SHP77 treated with DMSO at 0.1 percent for 48 hours (cell line): ENCODE measurements around the gene KCNJ4.
A peak's percentile ranks its signal among the peaks of the same experiment; 100 is the strongest.

Source experiments
- DNase-seq: peaks from one replicate; lab custom pipeline; 2025; lab: John Stamatoyannopoulos, UW

Gene KCNJ4

DNA sequence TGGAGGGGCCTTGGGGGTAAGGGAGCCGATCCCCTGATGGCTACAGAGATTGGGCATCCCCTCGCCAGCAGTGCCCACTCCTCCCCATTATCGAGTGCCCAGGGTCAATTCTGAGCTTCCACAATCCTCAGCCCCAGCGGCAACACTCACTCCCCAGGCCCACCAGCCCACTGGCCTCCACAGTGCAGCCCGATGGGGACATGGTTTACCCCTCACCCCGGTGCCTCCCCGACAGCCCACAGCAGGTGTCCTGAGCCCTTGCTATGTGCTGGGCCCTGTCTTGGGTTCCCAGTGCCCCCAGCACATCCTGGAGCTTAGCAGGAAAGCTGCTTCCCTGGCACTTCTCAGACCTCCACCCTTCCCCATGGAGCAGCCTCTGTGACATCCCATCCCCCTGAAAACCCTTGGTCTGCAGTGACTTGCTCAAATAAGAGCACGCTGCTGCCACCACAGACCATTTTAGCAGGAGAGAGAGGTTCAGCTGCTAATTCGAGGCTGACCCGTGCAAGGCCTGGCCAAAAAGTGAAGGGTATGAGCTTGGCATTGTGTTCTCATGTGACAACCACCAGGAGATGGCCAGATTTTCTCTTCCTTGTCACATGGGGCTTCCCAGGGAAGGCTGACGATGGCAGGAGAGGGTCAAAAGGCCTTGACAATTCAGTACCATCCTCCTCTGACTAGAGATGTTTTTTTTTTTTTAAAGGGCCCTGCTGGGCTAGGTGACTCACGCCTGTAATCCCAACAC is 23.6 kb downstream of the KCNJ4 start:
- DNase-seq: no peak

DNA sequence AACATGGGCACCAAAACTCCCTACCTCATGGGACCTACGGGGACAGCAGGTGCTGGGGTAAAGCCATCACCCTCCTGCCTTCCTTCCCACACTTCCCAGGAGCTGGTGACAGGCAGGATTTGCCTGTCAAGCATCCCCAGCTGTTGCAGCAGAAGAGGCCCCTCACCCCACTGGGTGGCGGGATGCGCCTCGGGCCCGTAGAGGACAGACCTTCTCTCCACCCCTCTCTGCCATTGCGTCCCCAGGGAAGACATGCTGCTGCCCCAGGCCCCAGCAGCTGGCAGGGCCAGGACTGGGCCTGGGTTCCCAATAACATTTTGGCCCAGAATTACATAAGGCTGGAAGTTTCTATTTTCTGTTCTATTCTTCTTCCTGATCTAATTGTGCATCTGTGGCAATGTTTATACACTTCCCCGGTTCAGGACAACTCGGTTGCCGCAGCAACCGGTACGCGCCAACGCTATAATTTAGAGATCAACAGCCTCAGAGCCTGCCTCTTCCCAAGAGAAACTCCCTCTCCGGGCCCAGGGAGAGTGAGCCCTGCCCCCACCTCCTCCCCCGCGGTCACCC is 25.4 kb downstream of the KCNJ4 start:
- DNase-seq: no peak

DNA sequence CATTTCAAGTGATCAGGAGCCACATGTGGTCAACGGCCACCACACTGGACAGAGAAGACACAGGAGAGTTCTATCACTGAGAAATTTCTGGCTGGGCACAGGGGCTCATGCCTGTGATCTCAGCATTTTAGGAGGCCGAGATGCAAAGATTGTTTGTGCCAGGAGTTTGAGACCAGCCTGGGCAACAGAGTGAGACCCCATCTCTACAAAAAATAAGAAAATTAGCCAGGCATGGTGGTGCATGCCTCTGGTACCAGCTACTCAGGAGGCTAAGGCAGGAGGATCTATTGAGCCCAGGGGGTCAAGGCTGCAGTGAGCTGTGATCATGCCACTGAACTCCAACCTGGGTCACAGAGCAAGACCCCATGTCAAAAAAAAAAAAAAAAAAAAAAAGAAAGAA is 26.3 kb downstream of the KCNJ4 start:
- DNase-seq: no peak

DNA sequence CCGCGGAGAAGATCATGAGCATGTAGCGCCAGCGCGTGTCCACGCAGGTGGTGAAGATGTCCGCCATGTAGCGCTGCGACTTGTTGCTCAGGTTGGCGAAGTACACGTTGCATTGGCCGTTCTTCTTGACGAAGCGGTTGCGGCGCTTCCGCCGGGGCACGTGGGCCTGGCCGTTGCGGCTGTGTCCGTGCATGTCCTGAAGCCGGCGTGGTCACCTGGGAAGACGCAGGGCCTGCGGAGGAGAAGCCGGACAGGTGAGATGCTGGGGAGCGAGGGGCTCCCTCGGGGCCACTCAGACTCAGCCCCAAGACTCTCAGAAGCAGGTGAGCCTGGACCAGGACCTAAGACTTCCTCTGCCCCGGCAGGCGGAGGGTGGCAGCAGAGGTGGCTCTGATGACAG is 27.1 kb downstream of the KCNJ4 start:
- DNase-seq: no peak

DNA sequence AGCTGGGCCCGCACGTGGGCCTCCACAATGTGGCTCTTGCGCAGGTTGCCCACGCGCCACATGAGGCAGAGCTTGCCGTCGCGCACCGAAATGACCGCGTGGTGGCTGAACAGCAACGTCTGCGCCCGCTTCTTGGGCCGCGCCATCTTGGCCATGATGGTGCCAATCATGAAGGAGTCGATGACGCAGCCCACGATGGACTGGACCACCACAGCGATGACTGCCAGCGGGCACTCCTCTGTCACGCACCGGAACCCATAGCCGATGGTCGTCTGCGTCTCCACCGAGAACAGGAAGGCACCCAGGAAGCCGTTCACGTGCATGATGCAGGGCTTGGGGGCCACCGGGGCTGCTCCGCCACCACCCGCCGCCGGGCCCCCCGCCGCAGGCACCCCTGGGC is 27.5 kb downstream of the KCNJ4 start:
- DNase-seq: no peak

DNA sequence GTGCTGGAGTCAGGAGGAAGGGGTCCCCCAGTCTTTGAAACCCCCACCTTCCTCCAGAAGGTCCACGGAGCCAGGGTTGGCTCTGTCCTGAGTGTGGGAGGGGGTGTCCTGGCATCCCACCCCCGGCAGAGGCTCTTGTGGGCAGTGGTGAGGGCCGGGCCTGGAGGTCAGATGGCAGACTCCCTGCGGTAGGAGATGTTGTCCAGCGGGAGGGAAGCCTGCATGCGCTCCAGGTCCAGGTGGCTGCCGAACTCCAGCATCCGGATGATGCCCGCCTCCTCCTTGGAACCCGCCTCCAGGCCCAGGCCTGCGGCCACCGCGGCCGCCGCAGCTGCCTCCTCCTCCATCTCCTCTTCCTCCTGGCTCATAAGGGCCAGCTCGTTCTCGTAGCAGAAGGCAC is 28.4 kb downstream of the KCNJ4 start:
- DNase-seq: no peak

DNA sequence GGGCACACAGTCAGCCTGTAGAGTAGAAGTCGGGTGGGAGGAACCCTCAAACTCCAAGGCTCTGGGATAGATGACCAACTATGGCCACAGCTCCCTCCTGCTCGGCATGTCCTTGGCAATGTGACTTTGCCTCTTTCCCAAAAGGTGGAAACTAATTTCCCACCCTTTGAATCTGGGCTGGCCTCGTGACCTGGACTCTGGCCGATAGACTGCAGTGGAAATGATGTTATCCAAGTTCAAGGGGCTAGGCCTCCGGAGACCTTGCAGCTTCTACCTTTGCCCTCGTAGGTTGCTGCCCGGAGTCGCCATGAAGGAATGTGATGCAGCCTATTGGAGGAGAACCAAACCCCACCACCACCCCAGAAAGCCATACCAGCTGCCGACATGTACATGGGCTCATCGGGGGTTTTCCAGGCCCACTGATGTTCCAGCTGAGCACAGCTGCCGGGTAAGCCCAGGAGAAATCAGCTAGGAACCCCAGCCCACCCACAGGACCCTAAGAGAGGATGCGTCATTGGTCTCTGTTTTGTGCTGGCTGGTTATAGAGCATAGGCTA is 30.4 kb downstream of the KCNJ4 start:
- no peak for DNase-seq

DNA sequence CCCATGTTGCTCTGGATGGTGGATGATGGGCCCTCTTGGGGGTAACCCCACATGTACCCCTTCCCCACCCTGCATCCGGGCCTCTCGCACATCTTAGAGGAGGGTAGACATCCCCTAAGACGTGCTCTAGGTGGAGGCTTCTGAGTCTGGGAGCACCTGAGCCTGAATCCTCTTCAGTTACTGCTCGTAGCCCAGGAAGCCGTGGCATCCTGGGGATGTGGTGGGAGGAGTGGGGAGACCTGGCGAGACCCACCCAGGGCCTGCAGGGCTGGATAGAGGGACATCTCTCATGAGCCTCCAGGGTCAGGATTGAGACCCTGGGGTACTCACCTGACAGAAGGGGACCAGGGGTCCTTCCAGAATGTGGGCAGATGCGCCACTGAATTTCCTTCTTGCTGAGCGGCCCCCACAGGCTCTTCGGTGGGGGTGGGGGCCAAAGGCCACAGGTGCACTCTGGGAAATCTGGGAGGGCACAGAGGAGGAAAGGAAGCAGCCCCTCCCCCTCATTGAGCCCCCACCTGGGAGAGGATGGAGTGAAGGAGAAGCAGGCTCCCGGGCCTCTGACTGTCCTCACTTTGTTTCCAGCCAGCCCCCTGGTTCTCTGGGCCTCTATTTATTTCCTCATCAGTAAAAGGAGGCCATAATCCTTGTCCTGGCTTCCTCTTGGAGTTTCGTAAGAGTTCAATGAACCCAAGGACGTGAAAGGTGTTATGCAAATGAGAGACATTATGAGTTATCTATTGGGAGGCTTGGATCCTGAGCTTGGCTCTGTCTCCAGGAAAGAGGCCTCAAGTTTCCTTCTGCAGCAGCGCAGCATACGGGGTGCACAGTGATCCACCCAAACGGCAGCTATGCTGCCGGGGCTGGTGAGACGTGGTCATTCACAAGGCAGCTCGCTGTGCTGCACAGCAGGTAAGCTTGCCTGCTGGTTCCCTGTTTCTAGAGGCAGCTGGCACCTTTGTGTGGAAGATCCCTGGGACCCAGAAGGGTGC is 31.2 kb downstream of the KCNJ4 start:
- DNase-seq: no peak

DNA sequence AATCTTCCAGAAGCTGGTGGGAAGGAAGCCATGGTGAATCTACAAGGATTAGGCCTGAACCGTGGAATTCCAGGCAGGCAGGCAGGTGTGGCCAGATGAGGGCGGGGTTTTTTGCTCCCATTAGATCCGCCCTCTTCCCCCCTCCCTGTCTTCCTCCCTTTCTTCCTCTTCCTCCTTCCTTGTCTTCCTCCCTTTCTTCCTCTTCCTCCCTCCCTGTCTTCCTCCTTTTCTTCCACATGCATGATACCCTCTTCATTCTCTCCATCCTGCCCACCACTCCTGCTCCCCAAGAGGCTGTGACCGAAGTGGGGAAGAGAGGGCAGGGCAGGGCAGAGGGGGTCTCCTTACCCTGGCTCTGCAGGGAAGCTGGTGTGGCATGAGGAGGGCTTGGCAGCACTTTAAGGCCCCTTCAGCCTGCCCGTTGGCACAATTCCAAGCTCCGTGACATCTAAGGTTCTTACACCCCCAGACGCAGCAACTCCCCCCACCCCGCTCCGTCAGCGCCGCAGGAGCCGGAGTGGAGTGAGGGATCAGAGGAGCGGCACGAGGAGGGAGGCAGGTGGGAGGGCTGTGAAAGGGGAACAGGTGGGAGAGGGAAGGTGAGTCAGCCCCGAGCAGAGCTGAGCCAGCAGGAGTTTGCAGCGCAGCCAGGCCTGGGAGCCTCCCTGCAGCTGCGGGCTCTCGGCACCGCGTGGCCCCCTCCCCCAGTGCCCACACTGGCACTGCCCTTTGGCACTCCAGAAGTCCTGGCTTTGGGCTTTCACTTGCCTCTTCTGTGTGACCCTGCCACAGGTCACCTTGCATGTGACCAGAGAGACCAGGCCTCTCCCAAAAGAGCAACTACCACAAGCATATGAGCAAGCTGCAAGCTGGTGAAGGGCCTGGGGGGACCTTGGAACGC is 32.1 kb downstream of the KCNJ4 start:
- no peak for DNase-seq

DNA sequence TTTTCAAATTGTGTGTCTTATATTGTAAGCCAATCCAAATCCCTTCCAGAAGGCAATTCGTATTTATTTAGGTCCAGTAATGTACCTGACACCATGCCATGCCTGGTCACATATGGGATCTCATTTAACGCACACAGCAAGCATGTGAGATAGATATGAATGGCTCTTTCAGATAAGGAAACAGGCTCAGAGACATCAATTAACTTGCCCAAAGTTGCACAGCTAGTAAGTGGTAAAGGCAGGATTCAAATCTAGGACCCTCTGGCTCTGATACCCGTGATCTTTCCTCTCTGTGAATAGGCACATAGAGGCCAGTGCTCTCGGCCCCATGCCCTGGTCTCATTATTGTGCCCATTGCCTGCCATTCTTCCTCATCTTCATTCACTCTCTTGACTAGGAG is 34.3 kb downstream of the KCNJ4 start:
- no peak for DNase-seq

DNA sequence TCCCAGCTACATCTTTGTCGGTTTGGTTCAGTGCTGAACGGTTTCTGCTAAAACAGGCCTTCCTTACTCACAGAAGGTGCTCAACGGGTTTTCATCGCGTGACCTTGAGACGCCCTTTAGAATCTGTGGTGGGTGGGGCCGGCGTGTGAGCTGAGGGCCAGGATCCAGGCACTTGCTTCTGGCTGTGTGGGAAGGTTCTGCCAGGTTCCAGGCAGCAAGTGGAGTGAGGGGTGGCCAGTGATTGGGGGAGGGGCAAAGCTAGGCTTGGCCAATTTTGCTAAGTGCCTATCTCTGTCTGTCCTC is 35.2 kb downstream of the KCNJ4 start:
- DNase-seq: no peak

DNA sequence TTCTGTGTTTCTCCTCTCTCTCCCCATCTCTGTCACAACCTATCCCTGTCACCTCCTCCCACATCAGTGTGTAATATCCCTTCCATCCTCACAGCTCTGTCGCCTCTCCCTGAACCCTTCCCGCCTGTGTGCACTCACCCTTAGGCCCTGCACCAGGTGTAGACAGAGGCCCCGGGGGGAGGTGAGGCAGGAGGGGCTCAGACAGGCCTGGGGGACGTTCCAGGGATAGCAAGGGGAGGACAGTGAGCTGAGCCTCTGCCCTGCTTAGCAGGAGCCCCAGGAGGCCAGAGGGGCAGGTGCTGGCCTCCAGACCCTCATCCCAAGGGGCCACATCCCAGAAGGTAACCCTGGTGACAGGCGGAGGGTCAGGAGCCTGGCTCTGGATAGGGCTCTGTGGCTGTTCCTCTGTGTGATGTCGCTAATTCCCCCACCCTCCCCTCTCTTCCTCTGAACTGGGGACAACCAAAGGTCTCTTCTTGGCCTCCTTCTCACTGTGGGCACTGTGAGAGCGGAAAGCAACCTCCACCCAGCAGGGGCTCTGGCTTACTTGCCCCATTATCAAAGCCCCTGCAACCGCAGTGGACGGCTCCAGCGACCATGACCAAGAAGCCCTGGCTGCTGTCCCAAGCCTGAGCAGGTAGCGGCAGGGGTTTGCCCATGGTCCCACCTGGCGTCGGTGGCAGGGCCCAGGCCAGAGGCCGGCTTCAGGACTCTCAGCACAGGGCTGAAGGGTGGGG is 35.7 kb downstream of the KCNJ4 start:
- no peak for DNase-seq

DNA sequence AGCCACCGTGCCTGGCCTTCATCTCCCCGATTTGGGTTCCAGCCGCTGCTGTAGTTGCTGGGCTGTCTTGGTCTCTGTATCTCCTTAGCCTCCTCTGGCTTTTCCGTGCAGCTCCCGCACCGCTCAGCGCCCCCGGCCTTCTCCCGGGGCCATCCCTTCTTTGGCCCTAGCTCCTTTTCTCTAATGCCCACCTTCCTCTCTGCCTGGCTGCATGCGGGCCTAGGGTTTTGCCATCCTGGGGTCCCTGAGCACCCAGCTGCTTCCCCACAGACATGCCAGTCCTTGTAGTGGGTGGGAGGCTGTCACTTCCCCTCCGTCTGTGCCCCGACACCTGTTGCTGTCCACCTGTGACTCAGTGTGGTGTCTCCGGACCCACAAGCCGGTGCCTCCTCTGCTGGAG is 36.4 kb downstream of the KCNJ4 start:
- no peak for DNase-seq

DNA sequence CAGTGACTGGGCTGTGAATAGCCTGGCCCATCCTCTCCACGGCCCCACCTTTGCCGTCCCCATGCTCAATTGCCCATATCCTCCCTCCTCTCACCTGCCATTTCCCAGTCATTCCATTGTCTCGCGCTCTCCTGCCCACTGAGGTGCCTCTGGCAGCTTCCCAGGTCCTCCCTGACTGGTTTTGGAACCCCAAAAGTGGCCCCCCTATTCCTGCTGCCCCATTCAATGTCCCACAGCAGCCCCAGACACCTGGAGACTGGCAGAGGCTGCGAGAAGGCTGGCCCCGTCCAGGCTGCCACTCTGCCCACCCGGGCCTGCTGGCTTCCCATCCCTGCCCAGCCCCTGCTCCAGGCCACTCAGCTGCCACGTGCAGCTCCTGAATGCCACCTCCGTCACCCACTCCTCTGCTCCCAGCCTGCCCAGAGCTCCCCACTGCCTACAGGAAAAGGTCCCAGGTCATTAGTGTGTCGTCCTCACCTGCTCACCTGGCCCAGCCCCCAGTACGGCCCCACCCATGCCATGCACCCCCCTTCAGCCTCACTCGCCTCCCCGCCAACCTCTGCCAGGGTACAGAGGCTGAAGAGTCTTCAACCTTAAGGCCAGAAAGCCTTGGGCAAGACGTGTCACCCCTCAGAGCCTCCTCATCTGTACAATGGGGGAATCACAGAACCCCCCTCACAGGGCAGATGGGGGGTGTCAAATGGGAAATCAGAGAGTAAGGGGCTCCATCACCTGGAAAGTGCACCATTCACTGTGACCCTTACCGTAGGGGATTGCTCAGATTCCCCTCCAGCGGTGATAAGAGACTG is 37.5 kb downstream of the KCNJ4 start:
- DNase-seq: no peak

DNA sequence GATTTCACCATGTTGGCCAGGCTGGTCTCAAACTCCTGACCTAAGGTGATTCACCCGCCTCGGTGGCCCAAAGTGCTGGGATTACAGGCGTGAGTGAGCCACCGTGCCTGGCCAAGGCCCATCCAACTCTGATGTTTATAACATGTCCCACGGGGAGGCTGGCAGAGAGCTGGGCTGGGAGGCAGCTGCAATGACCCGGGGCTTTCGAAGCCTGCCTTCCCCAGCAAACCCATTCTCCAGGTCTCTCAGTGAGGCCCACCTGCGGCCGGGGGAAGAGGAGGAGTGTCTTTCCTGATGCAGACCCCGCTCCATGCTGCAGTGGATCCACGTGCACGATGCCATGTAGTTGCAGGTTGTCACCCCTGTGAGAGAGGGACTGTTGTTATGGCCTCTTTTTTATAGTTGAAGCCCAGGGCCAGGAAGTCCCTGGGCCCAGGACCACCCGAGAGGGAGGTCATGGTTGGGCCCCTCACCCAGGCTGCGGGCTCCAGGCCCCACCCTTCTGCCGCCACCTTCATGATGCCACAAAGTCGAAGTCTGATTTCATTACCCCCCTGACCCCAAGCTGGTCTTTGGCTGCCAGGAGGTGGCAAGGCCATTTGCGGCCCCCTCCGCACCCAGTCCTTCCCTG is 38.3 kb downstream of the KCNJ4 start:
- DNase-seq: no peak

DNA sequence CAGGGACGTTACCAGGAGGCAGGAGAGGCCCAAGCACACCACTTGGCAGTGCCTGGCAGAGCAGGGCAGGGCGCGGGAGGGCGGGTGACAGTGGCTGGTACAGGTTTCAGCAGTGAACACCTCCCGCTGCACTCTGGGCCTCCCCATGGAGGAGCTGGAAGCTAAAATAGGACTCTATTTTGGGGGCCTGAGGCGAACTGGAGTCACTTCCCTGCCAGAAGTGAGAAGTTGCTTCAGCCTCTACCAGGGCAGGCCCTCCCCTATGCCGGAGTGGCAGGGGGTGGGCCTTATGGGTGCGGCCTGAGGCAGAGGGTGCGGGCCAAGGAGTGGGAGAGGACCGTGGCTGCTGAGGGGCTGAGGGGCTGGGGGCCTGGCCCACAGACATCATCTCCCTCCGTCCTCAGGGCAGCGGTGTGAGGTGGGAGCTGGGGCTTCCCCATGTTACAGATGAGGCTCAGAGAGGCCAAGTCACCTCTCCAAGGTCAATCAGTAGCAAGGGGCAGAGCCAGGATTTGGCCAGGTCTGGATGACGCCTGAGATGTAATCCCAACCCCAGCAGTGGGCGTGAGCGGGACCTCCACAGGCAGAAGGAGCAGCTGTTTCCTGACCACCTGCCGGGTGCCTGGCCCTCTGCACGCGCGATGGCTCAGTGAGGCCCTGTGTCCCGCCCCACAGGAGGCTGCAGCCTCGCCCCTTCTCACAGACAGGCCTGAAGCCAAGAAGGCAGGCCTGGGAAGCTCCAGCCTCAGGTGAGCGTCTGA is 39.3 kb downstream of the KCNJ4 start:
- DNase-seq: peak; percentile 42

DNA sequence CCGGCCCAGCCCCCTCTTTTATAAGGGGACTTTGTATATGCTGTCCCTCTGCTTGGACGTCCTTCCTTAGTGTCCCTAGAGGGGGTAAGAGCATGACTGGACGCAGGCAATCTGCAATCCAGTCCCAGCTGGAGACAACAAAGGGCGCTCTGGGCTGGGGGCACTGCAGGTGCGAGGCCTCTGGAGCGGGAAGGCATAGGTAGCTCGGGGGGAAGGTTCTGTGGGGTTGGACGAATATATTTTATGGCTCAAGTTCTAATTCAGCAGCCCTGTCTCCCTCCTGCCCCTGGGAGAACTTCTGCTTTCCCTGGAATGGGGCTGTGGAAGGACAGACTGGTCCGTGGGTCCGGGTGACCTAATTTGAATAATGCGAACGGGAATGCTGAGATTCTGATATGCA is 40.0 kb downstream of the KCNJ4 start:
- DNase-seq: no peak

DNA sequence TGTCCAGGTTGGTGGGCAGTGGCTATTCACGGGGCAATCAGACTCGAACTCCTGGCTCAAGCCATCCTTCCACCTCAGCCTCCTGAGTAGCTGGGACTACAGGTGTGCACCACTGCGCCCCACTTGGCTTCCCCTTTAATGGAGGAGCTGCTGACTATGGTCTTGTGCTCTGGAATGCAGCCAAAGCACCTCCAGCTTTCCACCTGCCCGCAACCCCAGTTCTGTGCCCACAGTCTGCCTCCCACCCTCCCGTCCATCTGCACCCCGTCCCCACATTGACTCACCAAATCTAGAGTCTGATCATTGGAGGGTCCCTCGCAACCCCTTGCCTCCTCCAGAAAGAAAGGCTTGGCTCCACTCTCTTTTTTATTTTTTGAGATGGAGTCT is 41.0 kb downstream of the KCNJ4 start:
- DNase-seq: no peak
